Smooth muscle cell (in vitro differentiated cells): ENCODE measurements around the gene SCAMP1. TPM values are rescaled to one million over a fixed set of nuclear protein-coding genes. Genes with fewer than 3 reads are reported as not detected.

Experiments
- DNase-seq: peaks from one replicate; lab custom pipeline; 2025; ENCODE audit not compliant: unreplicated experiment; lab: John Stamatoyannopoulos, UW
- H2AFZ ChIP-seq: fragments of 200-600 bp; sonication (generic); 2 replicates; pipeline ENCODE4 v1.6.0; 2016; ENCODE audit warnings: antibody characterized with exemption, low read depth, mild to moderate bottlenecking
- H3F3A ChIP-seq: fragments of 200-600 bp; sonication (generic); 2 replicates; pipeline ENCODE4 v1.6.0; 2017; ENCODE audit warnings: antibody characterized with exemption, low read depth
- H3K27ac ChIP-seq: fragments of 200-600 bp; sonication (generic); 2 replicates; pipeline ENCODE4 v1.5.1; 2016; ENCODE audit warnings: low read depth, mild to moderate bottlenecking
- H3K27me3 ChIP-seq: fragments of 200-600 bp; sonication (generic); 2 replicates; pipeline ENCODE4 v1.6.1; 2016; ENCODE audit warnings: low read depth, mild to moderate bottlenecking
- H3K36me3 ChIP-seq: fragments of 200-600 bp; sonication (generic); 2 replicates; pipeline ENCODE4 v1.5.1; 2016; ENCODE audit warnings: low read depth
- H3K4me1 ChIP-seq: fragments of 200-600 bp; sonication (generic); 2 replicates; pipeline ENCODE4 v1.5.1; 2016; ENCODE audit warnings: low read depth
- H3K4me2 ChIP-seq: fragments of 200-600 bp; sonication (generic); 2 replicates; pipeline ENCODE4 v1.6.0; 2016; ENCODE audit warnings: mild to moderate bottlenecking
- H3K4me3 ChIP-seq: fragments of 200-600 bp; sonication (generic); 2 replicates; pipeline ENCODE4 v1.5.1; 2016; ENCODE audit warnings: mild to moderate bottlenecking
- H3K79me2 ChIP-seq: fragments of 200-600 bp; sonication (generic); 2 replicates; pipeline ENCODE4 v1.6.0; 2016; ENCODE audit warnings: low read depth, mild to moderate bottlenecking
- H3K9ac ChIP-seq: fragments of 200-600 bp; sonication (generic); 2 replicates; pipeline ENCODE4 v1.6.0; 2016; ENCODE audit warnings: low read depth
- H3K9me3 ChIP-seq: fragments of 200-600 bp; sonication (generic); replicated peaks from 2 replicates; pipeline ENCODE4 v1.5.1; 2016; ENCODE audit warnings: low read depth
- H4K20me1 ChIP-seq: fragments of 200-600 bp; sonication (generic); 2 replicates; pipeline ENCODE4 v1.6.0; 2016; ENCODE audit warnings: low read depth
- WGBS: methylation state at CpG from one replicate; pipeline ENCODE4 v1.1.7; 2016; ENCODE audit warnings: low lambda C conversion rate; 5-methylcytosine and 5-hydroxymethylcytosine counted together
- polyA plus RNA-seq: library from polyadenylated mRNA; unstranded; fragments of >200 nt; fragmentation: Nextera tagmentation; extraction: Ambion mirVana; gene quantifications from 2 replicates; pipeline ENCODE4 v1.2.1, GENCODE V29; 2016
- total RNA-seq: library from RNA; depleted of rRNA; stranded (reverse); fragments of >200 nt; gene quantifications from 2 replicates; pipeline ENCODE4 v1.2.3, GENCODE V29; 2014
- TF ChIP-seq, protein P1 (sequence below): fragments of 200-600 bp; sonication (generic); IDR thresholded peaks from 2 replicates; pipeline ENCODE4 v1.5.1; 2017; ENCODE audit warnings: borderline replicate concordance, mild to moderate bottlenecking, antibody characterized with exemption; ENCODE audit not compliant: insufficient read depth, poor library complexity, severe bottlenecking

Gene SCAMP1
- total and polyA plus RNA-seq, 2 experiments from 2014 or later = 21.0 to 45.6 TPM

- Histone ChIP-seq H3K9ac (no peak overlapping the region), H3K27ac (no peak overlapping the region), H3K4me1 (no peaks in the 10 kb centered on the region), H3K9me3 (no peaks in the 10 kb centered on the region), H3K4me3 (no peak overlapping the region), H2AFZ (no peak overlapping the region), H3K36me3 (no peaks in the 10 kb centered on the region), H3K79me2 (peaks cover 32% of the 10 kb centered on the region), H3K27me3 (no peaks in the 10 kb centered on the region), H4K20me1 (peaks cover 93% of the 10 kb centered on the region), H3F3A (no peaks in the 10 kb centered on the region), H3K4me2 (no peak overlapping the region)
- TF ChIP-seq, protein P1, sequence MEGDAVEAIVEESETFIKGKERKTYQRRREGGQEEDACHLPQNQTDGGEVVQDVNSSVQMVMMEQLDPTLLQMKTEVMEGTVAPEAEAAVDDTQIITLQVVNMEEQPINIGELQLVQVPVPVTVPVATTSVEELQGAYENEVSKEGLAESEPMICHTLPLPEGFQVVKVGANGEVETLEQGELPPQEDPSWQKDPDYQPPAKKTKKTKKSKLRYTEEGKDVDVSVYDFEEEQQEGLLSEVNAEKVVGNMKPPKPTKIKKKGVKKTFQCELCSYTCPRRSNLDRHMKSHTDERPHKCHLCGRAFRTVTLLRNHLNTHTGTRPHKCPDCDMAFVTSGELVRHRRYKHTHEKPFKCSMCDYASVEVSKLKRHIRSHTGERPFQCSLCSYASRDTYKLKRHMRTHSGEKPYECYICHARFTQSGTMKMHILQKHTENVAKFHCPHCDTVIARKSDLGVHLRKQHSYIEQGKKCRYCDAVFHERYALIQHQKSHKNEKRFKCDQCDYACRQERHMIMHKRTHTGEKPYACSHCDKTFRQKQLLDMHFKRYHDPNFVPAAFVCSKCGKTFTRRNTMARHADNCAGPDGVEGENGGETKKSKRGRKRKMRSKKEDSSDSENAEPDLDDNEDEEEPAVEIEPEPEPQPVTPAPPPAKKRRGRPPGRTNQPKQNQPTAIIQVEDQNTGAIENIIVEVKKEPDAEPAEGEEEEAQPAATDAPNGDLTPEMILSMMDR = no peak
- 96% methylated on average over 3 of the region's 3 CpGs for WGBS
- no peak for DNase-seq
Observed at GRCh38 chr5:78376315-78376714, 15.9 kb downstream of the SCAMP1 start.

GRCh38 chr5:78377056-78377717 is 16.8 kb downstream of the SCAMP1 start:
- no peaks in the 10 kb centered on the region for H3K27me3 ChIP-seq
- H3K4me1 ChIP-seq = no peaks in the 10 kb centered on the region
- H3K27ac ChIP-seq = no peak overlapping the region
- no peak overlapping the region for H3K4me2 ChIP-seq
- peaks cover 91% of the 10 kb centered on the region for H4K20me1 ChIP-seq
- DNase-seq = no peak
- WGBS = 93% methylated on average over 3 of the region's 3 CpGs
- H3K4me3 ChIP-seq = no peak overlapping the region
- TF ChIP-seq, protein P1 = no peak
- H3F3A ChIP-seq = no peaks in the 10 kb centered on the region
- no peak overlapping the region for H2AFZ ChIP-seq
- H3K9me3 ChIP-seq = no peaks in the 10 kb centered on the region
- H3K79me2 ChIP-seq = peaks cover 34% of the 10 kb centered on the region
- no peaks in the 10 kb centered on the region for H3K36me3 ChIP-seq
- no peak overlapping the region for H3K9ac ChIP-seq

DNA sequence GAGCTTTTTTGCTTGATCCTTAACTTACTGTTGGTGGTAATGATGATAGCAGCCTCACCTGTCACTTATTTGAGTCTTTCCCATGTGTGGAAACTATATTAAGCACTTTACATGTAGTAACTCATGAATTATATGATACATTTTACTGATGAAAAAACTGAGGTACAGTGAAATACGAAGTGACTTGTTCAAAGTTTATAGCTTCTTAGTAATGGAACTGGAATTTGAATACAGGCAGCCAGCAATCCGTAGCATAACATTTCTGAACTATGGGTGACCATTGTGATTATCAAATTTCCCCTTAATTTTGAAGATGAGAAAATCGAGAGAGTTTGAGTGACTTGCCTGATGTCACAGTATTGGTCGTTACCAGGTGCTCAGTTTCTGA is 17.3 kb downstream of the SCAMP1 start:
- H2AFZ ChIP-seq = no peak overlapping the region
- TF ChIP-seq, protein P1 = no peak
- peaks cover 31% of the 10 kb centered on the region for H3K79me2 ChIP-seq
- H3K27ac ChIP-seq = no peak overlapping the region
- no peak for DNase-seq
- 89% methylated on average over 4 of the region's 4 CpGs for WGBS
- no peaks in the 10 kb centered on the region for H3K9me3 ChIP-seq
- no peak overlapping the region for H3K9ac ChIP-seq
- H3K4me1 ChIP-seq = no peaks in the 10 kb centered on the region
- no peaks in the 10 kb centered on the region for H3K36me3 ChIP-seq
- no peak overlapping the region for H3K4me2 ChIP-seq
- no peaks in the 10 kb centered on the region for H3K27me3 ChIP-seq
- H4K20me1 ChIP-seq = peaks cover 86% of the 10 kb centered on the region
- H3K4me3 ChIP-seq = no peak overlapping the region
- no peaks in the 10 kb centered on the region for H3F3A ChIP-seq
